ENCODE results near the gene SLC35F3.

SLC35F3 gene

GRCh38 chr1:234262754-234263105 lies 358.3 kb downstream of the SLC35F3 start:
- no peaks in the 10 kb centered on the region for H3K27me3 ChIP-seq (ENCODE audit: control insufficient read depth in 1 of 2, insufficient read depth in 2 of 2, low read length in 2 of 2)
- H3K9me3 ChIP-seq (ENCODE audit: control insufficient read depth in 2 of 2, low read length in 2 of 2) = no peaks in the 10 kb centered on the region
- H3K9ac ChIP-seq (ENCODE audit: low read length in 2 of 2) = no peak overlapping the region
- H3K36me3 ChIP-seq (ENCODE audit: control insufficient read depth in 2 of 2, insufficient read depth in 2 of 2, low read length in 2 of 2) = no peaks in the 10 kb centered on the region
- H3K27ac ChIP-seq (ENCODE audit: low read length) = no peak overlapping the region
- H3K4me3 ChIP-seq (ENCODE audit: low read length in 2 of 2) = no peak overlapping the region
- H3K4me1 ChIP-seq (ENCODE audit: control insufficient read depth, insufficient read depth, low read length) = peaks cover 8% of the 10 kb centered on the region

GRCh38 chr1:234264832-234265231 lies 360.4 kb downstream of the SLC35F3 start:
- no peak overlapping the region for H3K27ac ChIP-seq (ENCODE audit: low read length)
- H3K27me3 ChIP-seq (ENCODE audit: control insufficient read depth in 1 of 2, insufficient read depth in 2 of 2, low read length in 2 of 2) = no peaks in the 10 kb centered on the region
- H3K4me3 ChIP-seq (ENCODE audit: low read length in 2 of 2) = no peak overlapping the region
- no peak overlapping the region for H3K9ac ChIP-seq (ENCODE audit: low read length in 2 of 2)
- H3K9me3 ChIP-seq (ENCODE audit: control insufficient read depth in 2 of 2, low read length in 2 of 2) = no peaks in the 10 kb centered on the region
- peaks cover 8% of the 10 kb centered on the region for H3K4me1 ChIP-seq (ENCODE audit: control insufficient read depth, insufficient read depth, low read length)
- no peaks in the 10 kb centered on the region for H3K36me3 ChIP-seq (ENCODE audit: control insufficient read depth in 2 of 2, insufficient read depth in 2 of 2, low read length in 2 of 2)

GRCh38 chr1:234265321-234265720 lies 360.8 kb downstream of the SLC35F3 start:
- no peak overlapping the region for H3K9ac ChIP-seq (ENCODE audit: low read length in 2 of 2)
- no peak overlapping the region for H3K27ac ChIP-seq (ENCODE audit: low read length)
- no peaks in the 10 kb centered on the region for H3K36me3 ChIP-seq (ENCODE audit: control insufficient read depth in 2 of 2, insufficient read depth in 2 of 2, low read length in 2 of 2)
- no peaks in the 10 kb centered on the region for H3K27me3 ChIP-seq (ENCODE audit: control insufficient read depth in 1 of 2, insufficient read depth in 2 of 2, low read length in 2 of 2)
- no peaks in the 10 kb centered on the region for H3K9me3 ChIP-seq (ENCODE audit: control insufficient read depth in 2 of 2, low read length in 2 of 2)
- no peak overlapping the region for H3K4me3 ChIP-seq (ENCODE audit: low read length in 2 of 2)
- peaks cover 8% of the 10 kb centered on the region for H3K4me1 ChIP-seq (ENCODE audit: control insufficient read depth, insufficient read depth, low read length)

GRCh38 chr1:234265861-234266260 lies 361.4 kb downstream of the SLC35F3 start:
- Histone ChIP-seq H3K9me3 (ENCODE audit: control insufficient read depth in 2 of 2, low read length in 2 of 2) (no peaks in the 10 kb centered on the region), H3K4me3 (ENCODE audit: low read length in 2 of 2) (no peak overlapping the region), H3K9ac (ENCODE audit: low read length in 2 of 2) (no peak overlapping the region), H3K27ac (ENCODE audit: low read length) (no peak overlapping the region), H3K4me1 (ENCODE audit: control insufficient read depth, insufficient read depth, low read length) (peaks cover 8% of the 10 kb centered on the region), H3K27me3 (ENCODE audit: control insufficient read depth in 1 of 2, insufficient read depth in 2 of 2, low read length in 2 of 2) (no peaks in the 10 kb centered on the region), H3K36me3 (ENCODE audit: control insufficient read depth in 2 of 2, insufficient read depth in 2 of 2, low read length in 2 of 2) (no peaks in the 10 kb centered on the region)

- H3K9ac ChIP-seq (ENCODE audit: low read length in 2 of 2) = no peak overlapping the region
- H3K4me1 ChIP-seq (ENCODE audit: control insufficient read depth, insufficient read depth, low read length) = no peaks in the 10 kb centered on the region
- H3K4me3 ChIP-seq (ENCODE audit: low read length in 2 of 2) = no peak overlapping the region
- H3K27ac ChIP-seq (ENCODE audit: low read length) = no peak overlapping the region
- no peaks in the 10 kb centered on the region for H3K36me3 ChIP-seq (ENCODE audit: control insufficient read depth in 2 of 2, insufficient read depth in 2 of 2, low read length in 2 of 2)
- no peaks in the 10 kb centered on the region for H3K9me3 ChIP-seq (ENCODE audit: control insufficient read depth in 2 of 2, low read length in 2 of 2)
- no peaks in the 10 kb centered on the region for H3K27me3 ChIP-seq (ENCODE audit: control insufficient read depth in 1 of 2, insufficient read depth in 2 of 2, low read length in 2 of 2)
Measured at GRCh38 chr1:234270093-234270492, 365.6 kb downstream of the SLC35F3 start.

GRCh38 chr1:234270581-234271242 lies 366.2 kb downstream of the SLC35F3 start:
- H3K27ac ChIP-seq (ENCODE audit: low read length) = no peak overlapping the region
- no peak overlapping the region for H3K9ac ChIP-seq (ENCODE audit: low read length in 2 of 2)
- H3K36me3 ChIP-seq (ENCODE audit: control insufficient read depth in 2 of 2, insufficient read depth in 2 of 2, low read length in 2 of 2) = no peaks in the 10 kb centered on the region
- no peaks in the 10 kb centered on the region for H3K27me3 ChIP-seq (ENCODE audit: control insufficient read depth in 1 of 2, insufficient read depth in 2 of 2, low read length in 2 of 2)
- no peaks in the 10 kb centered on the region for H3K9me3 ChIP-seq (ENCODE audit: control insufficient read depth in 2 of 2, low read length in 2 of 2)
- no peak overlapping the region for H3K4me3 ChIP-seq (ENCODE audit: low read length in 2 of 2)
- no peaks in the 10 kb centered on the region for H3K4me1 ChIP-seq (ENCODE audit: control insufficient read depth, insufficient read depth, low read length)

GRCh38 chr1:234271243-234271606 lies 366.7 kb downstream of the SLC35F3 start:
- Histone ChIP-seq H3K27me3 (ENCODE audit: control insufficient read depth in 1 of 2, insufficient read depth in 2 of 2, low read length in 2 of 2) (no peaks in the 10 kb centered on the region), H3K9ac (ENCODE audit: low read length in 2 of 2) (no peak overlapping the region), H3K27ac (ENCODE audit: low read length) (no peak overlapping the region), H3K4me1 (ENCODE audit: control insufficient read depth, insufficient read depth, low read length) (no peaks in the 10 kb centered on the region), H3K4me3 (ENCODE audit: low read length in 2 of 2) (no peak overlapping the region), H3K9me3 (ENCODE audit: control insufficient read depth in 2 of 2, low read length in 2 of 2) (no peaks in the 10 kb centered on the region), H3K36me3 (ENCODE audit: control insufficient read depth in 2 of 2, insufficient read depth in 2 of 2, low read length in 2 of 2) (no peaks in the 10 kb centered on the region)

GRCh38 chr1:234272656-234273312 lies 368.3 kb downstream of the SLC35F3 start:
- H3K27ac ChIP-seq (ENCODE audit: low read length) = no peak overlapping the region
- no peaks in the 10 kb centered on the region for H3K27me3 ChIP-seq (ENCODE audit: control insufficient read depth in 1 of 2, insufficient read depth in 2 of 2, low read length in 2 of 2)
- no peaks in the 10 kb centered on the region for H3K9me3 ChIP-seq (ENCODE audit: control insufficient read depth in 2 of 2, low read length in 2 of 2)
- H3K4me3 ChIP-seq (ENCODE audit: low read length in 2 of 2) = no peak overlapping the region
- no peaks in the 10 kb centered on the region for H3K4me1 ChIP-seq (ENCODE audit: control insufficient read depth, insufficient read depth, low read length)
- H3K36me3 ChIP-seq (ENCODE audit: control insufficient read depth in 2 of 2, insufficient read depth in 2 of 2, low read length in 2 of 2) = no peaks in the 10 kb centered on the region
- H3K9ac ChIP-seq (ENCODE audit: low read length in 2 of 2) = no peak overlapping the region

GRCh38 chr1:234273981-234274380 lies 369.5 kb downstream of the SLC35F3 start:
- no peaks in the 10 kb centered on the region for H3K9me3 ChIP-seq (ENCODE audit: control insufficient read depth in 2 of 2, low read length in 2 of 2)
- H3K9ac ChIP-seq (ENCODE audit: low read length in 2 of 2) = no peak overlapping the region
- no peaks in the 10 kb centered on the region for H3K27me3 ChIP-seq (ENCODE audit: control insufficient read depth in 1 of 2, insufficient read depth in 2 of 2, low read length in 2 of 2)
- no peak overlapping the region for H3K27ac ChIP-seq (ENCODE audit: low read length)
- no peaks in the 10 kb centered on the region for H3K4me1 ChIP-seq (ENCODE audit: control insufficient read depth, insufficient read depth, low read length)
- no peaks in the 10 kb centered on the region for H3K36me3 ChIP-seq (ENCODE audit: control insufficient read depth in 2 of 2, insufficient read depth in 2 of 2, low read length in 2 of 2)
- no peak overlapping the region for H3K4me3 ChIP-seq (ENCODE audit: low read length in 2 of 2)

- Histone ChIP-seq H3K4me1 (ENCODE audit: control insufficient read depth, insufficient read depth, low read length) (no peaks in the 10 kb centered on the region), H3K9me3 (ENCODE audit: control insufficient read depth in 2 of 2, low read length in 2 of 2) (no peaks in the 10 kb centered on the region), H3K36me3 (ENCODE audit: control insufficient read depth in 2 of 2, insufficient read depth in 2 of 2, low read length in 2 of 2) (no peaks in the 10 kb centered on the region), H3K27me3 (ENCODE audit: control insufficient read depth in 1 of 2, insufficient read depth in 2 of 2, low read length in 2 of 2) (no peaks in the 10 kb centered on the region), H3K27ac (ENCODE audit: low read length) (no peak overlapping the region), H3K4me3 (ENCODE audit: low read length in 2 of 2) (no peak overlapping the region), H3K9ac (ENCODE audit: low read length in 2 of 2) (no peak overlapping the region)
Measured at GRCh38 chr1:234276151-234276788, 371.8 kb downstream of the SLC35F3 start.

All from stomach smooth muscle (tissue), 2 donors.